Endothelial cell of umbilical vein (primary cell): ENCODE measurements around the gene TMC1. TPM values are rescaled to one million over a fixed set of nuclear protein-coding genes. Genes with fewer than 3 reads are reported as not detected.
"Not testable (repeated sequence)": the region's sequence is repeated elsewhere in the genome, so short reads cannot be mapped to it uniquely, and the experiment has no call there.

Experiments used
- BruUV-seq: library from RNA; stranded (reverse); fragments of 400-500 nt; replicated peaks from 2 replicates; lab custom pipeline; 2021; lab: Mats Ljungman, UMichigan
- CTCF ChIA-PET: fragments of 300-600, 350-600 bp; sonication (Branson Sonifier 250); formaldehyde crosslinking; loops from one replicate; lab custom pipeline; 2021; ENCODE audit warnings: antibody characterized with exemption, inconsistent platforms; lab: Charles Lee
- POLR2A ChIA-PET: fragments of 300-600, 350-600 bp; sonication (Branson Sonifier 250); formaldehyde crosslinking; loops from one replicate; lab custom pipeline; 2021; ENCODE audit warnings: antibody characterized with exemption, inconsistent platforms; lab: Charles Lee
- DNase-seq: peaks from one replicate; pipeline ENCODE4 v3.0.0-alpha.2; 2011; ENCODE audit warnings: low read depth, low spot score
- FAIRE-seq: peaks from 2 replicates; lab custom pipeline; 2011; peaks lifted over from hg19 to GRCh38; lab: Jason Lieb, UNC
- H2AFZ ChIP-seq: 2 replicates; pipeline ENCODE4 v1.6.0; 2012; ENCODE audit warnings: low read depth, low read length, control low read depth, inconsistent platforms
- H3K27ac ChIP-seq: 2 replicates; pipeline ENCODE4 v1.5.1; 2011; ENCODE audit warnings: low read depth, mild to moderate bottlenecking, control low read depth, low read length, moderate library complexity; ENCODE audit not compliant: insufficient read depth
- H3K27me3 ChIP-seq, 2 experiments: 2 replicates each; pipeline versions ENCODE4 v1.6.0 to v1.6.1; 2011; ENCODE audit warnings: low read length in 2 of 2, mixed read lengths in 1 of 2; ENCODE audit not compliant: control insufficient read depth in 2 of 2, insufficient read depth in 2 of 2
- H3K36me3 ChIP-seq, 2 experiments: 2 replicates in 1 of 2; 3 replicates in 1 of 2; pipeline ENCODE4 v1.5.1; 2011; ENCODE audit warnings: low read length in 2 of 2, mild to moderate bottlenecking in 1 of 2, moderate library complexity in 1 of 2; ENCODE audit not compliant: control insufficient read depth in 2 of 2, insufficient read depth in 2 of 2; ENCODE audit errors: extremely low read depth in 1 of 2
- H3K4me1 ChIP-seq: 3 replicates; pipeline ENCODE4 v1.5.1; 2011; ENCODE audit warnings: mild to moderate bottlenecking, low read length; ENCODE audit not compliant: control insufficient read depth, insufficient read depth; ENCODE audit errors: extremely low read depth
- H3K4me2 ChIP-seq: 2 replicates; pipeline ENCODE4 v1.6.1; 2011; ENCODE audit warnings: low read length, control low read depth, mixed read lengths; ENCODE audit not compliant: insufficient read depth
- H3K4me3 ChIP-seq, 3 experiments: fragments of 200-600 bp in 1 of 3; sonication (generic), shearing (Covaris generic) in 1 of 3; replicated peaks in 1 of 3; 2 replicates each; pipeline ENCODE4 v1.5.1; 2011 to 2016; ENCODE audit warnings: control low read depth in 3 of 3, low read length in 3 of 3, mild to moderate bottlenecking in 2 of 3, inconsistent platforms in 1 of 3, low read depth in 1 of 3, moderate library complexity in 1 of 3; ENCODE audit not compliant: insufficient read depth in 1 of 3
- H3K79me2 ChIP-seq: 2 replicates; pipeline ENCODE4 v1.6.0; 2012; ENCODE audit warnings: low read length, inconsistent platforms; ENCODE audit not compliant: control insufficient read depth, insufficient read depth
- H3K9ac ChIP-seq: replicated peaks from 2 replicates; pipeline ENCODE3; 2011; ENCODE audit warnings: low read length, control low read depth; ENCODE audit not compliant: insufficient read depth; ENCODE audit errors: extremely low read depth
- H3K9me1 ChIP-seq: replicated peaks from 3 replicates; pipeline ENCODE4 v1.6.0; 2011; ENCODE audit warnings: mild to moderate bottlenecking, low read length; ENCODE audit not compliant: control insufficient read depth, insufficient read depth; ENCODE audit errors: extremely low read depth
- H3K9me3 ChIP-seq: replicated peaks from 2 replicates; pipeline ENCODE4 v1.5.1; 2012; ENCODE audit warnings: low read length, inconsistent platforms; ENCODE audit not compliant: control insufficient read depth, insufficient read depth
- H4K20me1 ChIP-seq: replicated peaks from 2 replicates; pipeline ENCODE3; 2011; ENCODE audit warnings: mild to moderate bottlenecking, low read length; ENCODE audit not compliant: control insufficient read depth, insufficient read depth; ENCODE audit errors: extremely low read depth
- CTCF ChIP-seq, 2 donors: IDR thresholded peaks; 1 replicate in 1 of 2; 2 replicates in 1 of 2; pipeline ENCODE4 v1.5.1; 2011; ENCODE audit warnings: low read length in 2 of 2, mild to moderate bottlenecking in 2 of 2, moderate library complexity in 2 of 2, control low read depth in 1 of 2, inconsistent platforms in 1 of 2, low read depth in 1 of 2; ENCODE audit not compliant: insufficient read depth in 1 of 2; ENCODE audit errors: extremely low read depth in 1 of 2
- MYC ChIP-seq: IDR thresholded peaks from one replicate; pipeline ENCODE4 v1.6.1; 2011; ENCODE audit warnings: mild to moderate bottlenecking, low read depth, low read length
- POLR2A ChIP-seq: IDR thresholded peaks from 2 replicates; pipeline ENCODE4 v1.6.1; 2012; ENCODE audit warnings: low read depth, mild to moderate bottlenecking, control low read depth, low read length
- dilution Hi-C: fragments of 300-500 bp; cut with MboI; formaldehyde crosslinking; loops from one replicate; pipeline ENCODE4 v1.15.0; 2019; ENCODE audit warnings: low sequenced_read_pairs; ENCODE audit not compliant: extremely low pct_ligation_motif_present
- intact Hi-C: fragments of 100-400 bp; cut with micrococcal nuclease; formaldehyde crosslinking; loops from one replicate; pipeline ENCODE4 v1.10.0; 2022
- polyA plus RNA-seq, 4 experiments: library from polyadenylated mRNA; depleted of rRNA in 3 of 4; stranded (reverse) in 3 of 4; unstranded in 1 of 4; fragments of >200 nt; gene quantifications; 2 replicates each; pipeline versions ENCODE4 v1.2.1 to v1.2.3, GENCODE V29; 2011 to 2012; ENCODE audit warnings: missing spikeins in 1 of 4
- total RNA-seq: library from RNA; stranded (reverse); gene quantifications from 2 replicates; pipeline ENCODE4 v1.2.3, GENCODE V29; 2021

Gene TMC1
- total and polyA plus RNA-seq, 2 donors (not counting 3 experiments of a cell fraction or from before 2014, with no cell fraction given): 1.5 TPM; not detected in 1

GRCh38 chr9:72843520-72844439 is 322.4 kb downstream of the TMC1 start:
- H3K4me2 ChIP-seq: no peak overlapping the region
- no peaks in the 10 kb centered on the region for H3K36me3 ChIP-seq
- no peak for TF ChIP-seq MYC
- peak in 1 of 2 donors; percentile 9 for TF ChIP-seq CTCF (IDR thresholded peaks at IDR 0.05; ENCODE audit: extremely low read depth in 1 of 2, insufficient read depth in 1 of 2, low read depth in 1 of 2, low read length in 2 of 2)
- no peaks in the 10 kb centered on the region for H4K20me1 ChIP-seq
- dilution Hi-C loops: no loop called here
- no peaks in the 10 kb centered on the region for H3K9me1 ChIP-seq
- ChIA-PET POLR2A (no interaction called here), CTCF (interaction anchor here (0.6 to 4.5 kb wide), 6 partner anchors 13 to 366 kb away, joined by 3 to 34 read pairs (median 3); no protein-coding TSS in a partner anchor)
- no peak overlapping the region for H3K4me3 ChIP-seq
- H3K27ac ChIP-seq: no peak overlapping the region
- H3K9me3 ChIP-seq: no peaks in the 10 kb centered on the region
- H2AFZ ChIP-seq: no peak overlapping the region
- intact Hi-C loops: loop anchor here (1.0 kb wide), 1 partner anchor 341 kb away; no protein-coding TSS in a partner anchor
- H3K27me3 ChIP-seq: no peaks in the 10 kb centered on the region
- H3K79me2 ChIP-seq: no peaks in the 10 kb centered on the region
- H3K9ac ChIP-seq: no peak overlapping the region
- no peak for DNase-seq
- FAIRE-seq: no peak
- no peaks in the 10 kb centered on the region for H3K4me1 ChIP-seq
- BruUV-seq: no TSS peak

GRCh38 chr9:72844440-72844768 is 323.0 kb downstream of the TMC1 start:
- H3K4me3 ChIP-seq: no peak overlapping the region
- no peaks in the 10 kb centered on the region for H3K36me3 ChIP-seq
- no peak for TF ChIP-seq POLR2A
- no TSS peak for BruUV-seq
- FAIRE-seq: no peak
- no peaks in the 10 kb centered on the region for H3K27me3 ChIP-seq
- dilution Hi-C loops: no loop called here
- no peaks in the 10 kb centered on the region for H3K79me2 ChIP-seq
- H4K20me1 ChIP-seq: no peaks in the 10 kb centered on the region
- H3K27ac ChIP-seq: no peak overlapping the region
- ChIA-PET CTCF (interaction anchor here (1.0 to 4.5 kb wide), 5 partner anchors 12 to 563 kb away, joined by 3 to 34 read pairs (median 3); no protein-coding TSS in a partner anchor), POLR2A (no interaction called here)
- DNase-seq: no peak
- no peak overlapping the region for H2AFZ ChIP-seq
- H3K4me2 ChIP-seq: no peak overlapping the region
- intact Hi-C loops: loop anchor here (1.0 kb wide), 1 partner anchor 340 kb away; no protein-coding TSS in a partner anchor
- no peaks in the 10 kb centered on the region for H3K4me1 ChIP-seq
- H3K9ac ChIP-seq: no peak overlapping the region
- H3K9me1 ChIP-seq: no peaks in the 10 kb centered on the region
- no peaks in the 10 kb centered on the region for H3K9me3 ChIP-seq

- DNase-seq, H3K79me2 ChIP-seq, H3K4me1 ChIP-seq, H3K27ac ChIP-seq, H3K27me3 ChIP-seq, H3K9me3 ChIP-seq, BruUV-seq, intact Hi-C loops, dilution Hi-C loops, H4K20me1 ChIP-seq, H3K9ac ChIP-seq, FAIRE-seq, H2AFZ ChIP-seq, H3K9me1 ChIP-seq, H3K4me3 ChIP-seq, H3K4me2 ChIP-seq, H3K36me3 ChIP-seq, POLR2A ChIA-PET: not testable (repeated sequence)
- CTCF ChIA-PET: interaction anchor here (1.2 to 4.5 kb wide), 4 partner anchors 12 to 564 kb away, joined by 3 to 34 read pairs (median 4); no protein-coding TSS in a partner anchor
Measured at GRCh38 chr9:72845052-72845451, 323.6 kb downstream of the TMC1 start.
